Mammary epithelial cell (primary cell): ENCODE data around the gene ATP11A.

Source experiments
- EZH2 ChIP-seq: IDR thresholded peaks from 2 replicates; pipeline ENCODE4 v1.6.1; 2012; ENCODE audit warnings: low read length, inconsistent platforms, borderline replicate concordance
- TF ChIP-seq, protein P1 (sequence below), 2 donors: IDR thresholded peaks in 1 of 2; conservative IDR thresholded peaks in 1 of 2; 2 replicates each; pipeline ENCODE4 v1.5.1; 2011 to 2012; ENCODE audit warnings: inconsistent platforms in 2 of 2, low read length in 2 of 2, mild to moderate bottlenecking in 2 of 2, control low read depth in 1 of 2, low read depth in 1 of 2; ENCODE audit not compliant: insufficient read depth in 1 of 2; ENCODE audit errors: extremely low read depth in 1 of 2

- TF ChIP-seq, protein P1, sequence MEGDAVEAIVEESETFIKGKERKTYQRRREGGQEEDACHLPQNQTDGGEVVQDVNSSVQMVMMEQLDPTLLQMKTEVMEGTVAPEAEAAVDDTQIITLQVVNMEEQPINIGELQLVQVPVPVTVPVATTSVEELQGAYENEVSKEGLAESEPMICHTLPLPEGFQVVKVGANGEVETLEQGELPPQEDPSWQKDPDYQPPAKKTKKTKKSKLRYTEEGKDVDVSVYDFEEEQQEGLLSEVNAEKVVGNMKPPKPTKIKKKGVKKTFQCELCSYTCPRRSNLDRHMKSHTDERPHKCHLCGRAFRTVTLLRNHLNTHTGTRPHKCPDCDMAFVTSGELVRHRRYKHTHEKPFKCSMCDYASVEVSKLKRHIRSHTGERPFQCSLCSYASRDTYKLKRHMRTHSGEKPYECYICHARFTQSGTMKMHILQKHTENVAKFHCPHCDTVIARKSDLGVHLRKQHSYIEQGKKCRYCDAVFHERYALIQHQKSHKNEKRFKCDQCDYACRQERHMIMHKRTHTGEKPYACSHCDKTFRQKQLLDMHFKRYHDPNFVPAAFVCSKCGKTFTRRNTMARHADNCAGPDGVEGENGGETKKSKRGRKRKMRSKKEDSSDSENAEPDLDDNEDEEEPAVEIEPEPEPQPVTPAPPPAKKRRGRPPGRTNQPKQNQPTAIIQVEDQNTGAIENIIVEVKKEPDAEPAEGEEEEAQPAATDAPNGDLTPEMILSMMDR (conservative IDR thresholded peaks at IDR 0.05 in 1 of 2, IDR thresholded peaks at IDR 0.05 in 1 of 2; ENCODE audit: extremely low read depth in 1 of 2, insufficient read depth in 1 of 2, low read depth in 1 of 2, low read length in 2 of 2): no peak
- no peak for TF ChIP-seq EZH2
These were observed 128.3 kb downstream of the ATP11A start for GRCh38 chr13:112818040-112818697.
